Measurements from ENCODE around the gene ASB18. TPM values are rescaled to one million over a fixed set of nuclear protein-coding genes. Genes with fewer than 3 reads are reported as not detected.

ASB18 gene
- total and polyA plus RNA-seq, 2 of the 8 experiments (the other 6 are each of a cell fraction or from before 2014, with no cell fraction given), result not detected

- no peaks in the 10 kb centered on the region for H3K36me3 ChIP-seq (ENCODE audit: control insufficient read depth in 2 of 4, insufficient read depth in 4 of 4, low read length in 3 of 4)
- no peaks in the 10 kb centered on the region for H3K79me1 ChIP-seq (ENCODE audit: low read depth, low read length)
- H3K27me3 ChIP-seq (replicated peaks in 1 of 4; ENCODE audit: control insufficient read depth in 3 of 4, extremely low read depth in 1 of 4, insufficient read depth in 3 of 4, low read length in 3 of 4), result no peaks in the 10 kb centered on the region
- no peak overlapping the region for H2AFZ ChIP-seq (ENCODE audit: low read length)
- no peak overlapping the region for H3K4me2 ChIP-seq (ENCODE audit: insufficient read depth in 1 of 2, low read depth in 2 of 2, low read length in 2 of 2)
- no peak overlapping the region for H4K91ac ChIP-seq (replicated peaks; ENCODE audit: insufficient read length, low read length)
- no peak overlapping the region for H2BK20ac ChIP-seq (ENCODE audit: low read length)
- H4K20me1 ChIP-seq (replicated peaks in 1 of 2; ENCODE audit: control insufficient read depth in 1 of 2, insufficient read depth in 2 of 2, low read length in 2 of 2), result no peaks in the 10 kb centered on the region
- ChIA-PET CTCF (ENCODE audit: partially characterized antibody) (interaction anchor here (0.7 to 0.9 kb wide), 3 partner anchors 17 to 241 kb away, joined by 3 read pairs; no protein-coding TSS in a partner anchor), POLR2A (ENCODE audit: partially characterized antibody) (no interaction called here)
- no peak overlapping the region for H3K4me3 ChIP-seq (ENCODE audit: extremely low read depth in 1 of 4, insufficient read depth in 2 of 4, low read depth in 3 of 4, low read length in 4 of 4)
- no peak overlapping the region for H2BK5ac ChIP-seq (ENCODE audit: low read depth, low read length)
- no peak for FAIRE-seq
- no peaks in the 10 kb centered on the region; a peak in 1 of 7 replicates for H3K4me1 ChIP-seq (replicated peaks in 1 of 4; ENCODE audit: control insufficient read depth in 3 of 4, insufficient read depth in 4 of 4, low read length in 3 of 4)
- no peak overlapping the region for H4K8ac ChIP-seq (ENCODE audit: extremely low read depth, insufficient read depth, low read length)
- H3K9ac ChIP-seq (replicated peaks in 1 of 4; ENCODE audit: extremely low read depth in 1 of 4, low read depth in 3 of 4, low read length in 3 of 4), result no peak overlapping the region
- H3K56ac ChIP-seq (replicated peaks; ENCODE audit: insufficient read length, low read depth, low read length), result no peak overlapping the region
- 92% methylated on average over 2 of the region's 2 CpGs; no CpG with 5 or more reads in 1 of the 2 experiments for WGBS, 2 experiments (ENCODE audit: extremely low coverage in 1 of 2, insufficient coverage in 1 of 2, insufficient read length in 1 of 2, insufficient replicate concordance in 2 of 2, low coverage in 1 of 2, low lambda C conversion rate in 2 of 2, missing lambda C conversion rate in 1 of 2)
- no peak overlapping the region for H3K18ac ChIP-seq (ENCODE audit: extremely low read depth, low read length)
- H3K27ac ChIP-seq (ENCODE audit: low read depth, low read length), result no peak overlapping the region
- no peak overlapping the region for H2AK5ac ChIP-seq (ENCODE audit: low read depth, low read length)
- H3K14ac ChIP-seq (ENCODE audit: insufficient read length), result no peak overlapping the region
- H3K4ac ChIP-seq (replicated peaks; ENCODE audit: insufficient read length, low read depth, low read length), result no peak overlapping the region
- no peak overlapping the region for H2BK120ac ChIP-seq (replicated peaks; ENCODE audit: low read depth, low read length)
- H2BK15ac ChIP-seq (ENCODE audit: low read length), result no peak overlapping the region
- no peaks in the 10 kb centered on the region for H3K79me2 ChIP-seq (ENCODE audit: control insufficient read depth in 1 of 2, insufficient read depth in 2 of 2, low read length in 2 of 2)
- no peak for DNase-seq (ENCODE audit: low read depth in 1 of 2, low spot score in 2 of 2)
- H4K5ac ChIP-seq (ENCODE audit: insufficient read length, low read depth, low read length), result no peak overlapping the region
- no peaks in the 10 kb centered on the region for H3K23me2 ChIP-seq (ENCODE audit: low read depth, low read length)
- no peaks in the 10 kb centered on the region for H3K9me3 ChIP-seq (ENCODE audit: insufficient read depth in 2 of 2, low read depth in 1 of 2, low read length in 1 of 2)
- no peak overlapping the region for H2BK12ac ChIP-seq (ENCODE audit: low read depth, low read length)
- H3K23ac ChIP-seq (ENCODE audit: insufficient read length), result no peak overlapping the region
- no peak for TF ChIP-seq GTF2F1 (IDR thresholded peaks at IDR 0.05; ENCODE audit: borderline replicate concordance, low read depth, low read length)
- no peak for TF ChIP-seq BRCA1 (IDR thresholded peaks at IDR 0.05; ENCODE audit: low read depth, low read length)
- no peak for TF ChIP-seq CEBPB (IDR thresholded peaks at IDR 0.05; ENCODE audit: low read depth, low read length)
- TF ChIP-seq BCL11A (IDR thresholded peaks at IDR 0.05; ENCODE audit: low read depth in 2 of 2, low read length in 2 of 2), result no peak
- TF ChIP-seq, protein P1, sequence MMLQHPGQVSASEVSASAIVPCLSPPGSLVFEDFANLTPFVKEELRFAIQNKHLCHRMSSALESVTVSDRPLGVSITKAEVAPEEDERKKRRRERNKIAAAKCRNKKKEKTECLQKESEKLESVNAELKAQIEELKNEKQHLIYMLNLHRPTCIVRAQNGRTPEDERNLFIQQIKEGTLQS (IDR thresholded peaks at IDR 0.05; ENCODE audit: insufficient read depth, low read depth, low read length), result no peak
- TF ChIP-seq SAP30 (IDR thresholded peaks at IDR 0.05; ENCODE audit: insufficient read depth, insufficient replicate concordance, low read length), result no peak
- no peak for TF ChIP-seq SP1 (IDR thresholded peaks at IDR 0.05; ENCODE audit: low read depth, low read length)
- no peak for TF ChIP-seq E2F6 (IDR thresholded peaks at IDR 0.05)
- no peak for TF ChIP-seq SRF (IDR thresholded peaks at IDR 0.05; ENCODE audit: low read depth, low read length)
- TF ChIP-seq SUZ12 (IDR thresholded peaks at IDR 0.05; ENCODE audit: low read length), result no peak
- TF ChIP-seq NANOG (IDR thresholded peaks at IDR 0.05; ENCODE audit: insufficient read depth, low read depth, low read length, poor library complexity, severe bottlenecking), result no peak
- no peak for TF ChIP-seq ZNF274 (IDR thresholded peaks at IDR 0.05; ENCODE audit: borderline replicate concordance, extremely low read depth, low read length)
Measured at GRCh38 chr2:236190674-236191073, 73.5 kb downstream of the ASB18 start.

Measured in H1 (cell line).